GM19238 (cell line): ENCODE data around the gene MBOAT1.
"Not testable (repeated sequence)": the region's sequence is repeated elsewhere in the genome, so short reads cannot be mapped to it uniquely, and the experiment has no call there.

ENCODE experiments used
- DNase-seq: peaks from one replicate; pipeline ENCODE4 v3.0.0; 2011; ENCODE audit warnings: low spot score; ENCODE audit not compliant: insufficient read length

The MBOAT1 gene, protein sequence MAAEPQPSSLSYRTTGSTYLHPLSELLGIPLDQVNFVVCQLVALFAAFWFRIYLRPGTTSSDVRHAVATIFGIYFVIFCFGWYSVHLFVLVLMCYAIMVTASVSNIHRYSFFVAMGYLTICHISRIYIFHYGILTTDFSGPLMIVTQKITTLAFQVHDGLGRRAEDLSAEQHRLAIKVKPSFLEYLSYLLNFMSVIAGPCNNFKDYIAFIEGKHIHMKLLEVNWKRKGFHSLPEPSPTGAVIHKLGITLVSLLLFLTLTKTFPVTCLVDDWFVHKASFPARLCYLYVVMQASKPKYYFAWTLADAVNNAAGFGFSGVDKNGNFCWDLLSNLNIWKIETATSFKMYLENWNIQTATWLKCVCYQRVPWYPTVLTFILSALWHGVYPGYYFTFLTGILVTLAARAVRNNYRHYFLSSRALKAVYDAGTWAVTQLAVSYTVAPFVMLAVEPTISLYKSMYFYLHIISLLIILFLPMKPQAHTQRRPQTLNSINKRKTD

DNA sequence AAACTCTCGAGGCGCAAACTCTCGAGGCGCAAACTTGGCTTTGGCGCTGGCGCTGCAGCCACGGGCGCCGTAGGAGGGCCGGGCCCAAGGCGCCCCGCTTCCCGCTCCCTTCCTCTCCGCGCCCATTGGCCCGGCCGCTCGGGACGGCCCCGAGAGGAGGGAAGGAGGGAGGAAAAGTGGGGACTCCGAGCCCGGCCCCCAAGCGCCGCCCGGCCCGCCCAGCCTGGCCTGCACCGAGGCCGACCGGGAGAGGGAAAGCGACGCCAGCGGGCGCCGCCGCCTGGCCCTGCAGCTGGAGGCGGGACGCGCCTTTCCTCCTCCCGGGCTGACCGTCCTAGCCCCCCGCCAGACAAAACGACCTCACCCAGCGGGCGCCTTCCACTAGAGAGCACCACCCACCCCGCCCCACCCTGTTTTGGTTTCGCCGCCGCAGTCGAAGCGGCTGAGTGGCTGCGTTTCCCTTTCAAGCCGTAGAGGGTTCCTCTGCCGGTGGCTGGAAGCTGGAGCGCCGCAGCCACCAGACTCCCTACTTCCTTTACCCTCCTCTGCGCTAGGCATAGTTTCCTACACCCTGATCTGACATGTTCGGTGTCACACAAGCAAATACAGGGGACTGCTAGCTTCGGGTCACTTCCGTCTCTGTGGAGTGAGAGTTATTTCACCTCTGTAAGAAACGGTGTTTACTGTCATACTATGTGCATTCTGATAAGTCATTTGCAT, at the start of gene MBOAT1:
TSS of gene MBOAT1 (minus strand) at position 78 of the 720 bp plus-strand sequence. CDS start 235 bp downstream, outside the sequence.
- DNase-seq: peak; percentile 67

DNA sequence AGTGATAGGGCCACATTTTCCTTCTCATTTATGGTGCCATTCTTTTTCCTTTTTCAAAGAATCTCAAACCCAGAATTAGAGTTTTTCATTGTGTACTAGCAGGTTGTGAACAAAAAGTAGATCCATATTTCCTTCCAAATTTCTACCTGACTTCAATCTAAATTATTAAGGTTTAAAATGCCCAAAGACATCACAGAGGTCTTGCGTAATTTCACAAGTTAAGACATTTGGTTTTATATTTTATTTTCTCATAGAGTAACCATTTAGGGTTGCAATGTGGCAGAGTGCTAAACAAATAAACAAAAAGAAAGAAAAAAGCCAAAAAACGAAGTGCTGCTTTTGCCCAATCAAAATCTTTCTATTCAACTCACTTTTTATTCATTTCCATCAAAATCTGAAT, 49.4 kb upstream of the MBOAT1 start:
- no peak for DNase-seq

DNA sequence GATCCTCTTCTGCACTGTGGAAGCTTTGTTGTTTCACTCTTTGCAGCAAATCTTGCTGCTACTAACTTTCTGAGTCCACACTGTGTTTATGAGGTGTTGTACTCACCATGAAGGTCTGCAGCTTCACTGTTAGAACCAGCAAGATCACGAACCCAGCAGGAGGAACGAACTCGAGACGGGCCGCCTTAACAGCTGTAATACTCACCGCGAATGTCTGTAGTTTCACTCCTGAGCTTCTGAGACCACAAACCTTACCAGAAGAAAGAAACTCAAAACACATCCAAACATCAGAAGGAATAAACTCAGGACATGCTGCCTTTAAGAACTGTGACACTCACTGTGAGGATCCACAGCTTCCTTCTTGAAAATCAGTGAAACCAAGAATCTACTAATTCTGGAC, 48.1 kb upstream of the MBOAT1 start:
- no peak for DNase-seq

DNA sequence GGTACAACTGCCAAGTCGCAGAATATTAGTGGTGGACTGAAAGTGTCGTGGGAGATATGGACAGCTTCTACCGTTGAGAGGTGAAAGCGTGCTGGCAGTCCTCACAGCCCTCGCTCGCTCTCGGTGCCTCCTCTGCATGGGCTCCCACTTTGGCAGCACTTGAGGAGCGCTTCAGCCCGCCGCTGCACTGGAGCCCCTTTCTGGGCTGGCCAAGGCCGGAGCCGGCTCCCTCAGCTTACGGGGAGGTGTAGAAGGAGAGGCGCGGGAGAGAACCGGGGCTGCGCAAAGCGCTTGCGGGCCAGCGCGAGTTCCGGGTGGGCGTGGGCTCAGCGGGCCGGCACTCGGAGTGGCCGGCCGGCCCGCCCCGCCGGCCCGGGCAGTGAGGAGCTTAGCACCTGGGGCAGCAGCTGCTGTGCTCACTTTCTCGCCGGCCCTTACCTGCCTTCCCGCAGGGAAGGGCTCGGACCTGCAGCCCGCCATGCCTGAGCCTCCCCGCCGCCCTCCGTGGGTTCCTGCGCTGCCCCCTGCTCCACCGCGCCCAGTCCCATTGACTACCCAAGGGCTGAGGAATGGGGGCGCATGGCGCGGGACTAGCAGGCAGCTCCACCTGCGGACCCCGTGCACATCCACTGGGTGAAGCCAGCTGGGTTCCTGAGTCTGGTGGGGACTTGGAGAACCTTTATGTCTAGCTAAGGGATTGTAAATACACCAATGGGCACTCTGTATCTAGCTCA, 47.2 kb upstream of the MBOAT1 start:
- no peak for DNase-seq

DNA sequence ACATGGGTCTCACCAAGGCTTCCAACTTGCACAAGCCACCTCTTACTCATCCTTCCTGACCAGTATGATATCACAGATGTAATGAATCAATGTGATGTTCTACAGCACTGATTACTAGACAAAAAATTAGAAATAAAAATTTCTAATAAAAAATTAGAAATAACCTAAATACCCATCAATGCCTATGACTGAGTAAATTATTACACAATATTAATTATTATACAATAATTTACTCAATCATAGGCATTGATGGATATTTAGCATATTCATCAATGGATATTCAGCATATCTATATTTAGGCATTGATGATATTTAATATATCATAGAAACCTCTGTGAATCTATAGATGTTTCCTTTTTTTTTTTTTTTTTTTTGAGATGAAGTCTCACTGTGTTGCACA, 43.2 kb upstream of the MBOAT1 start:
- no peak for DNase-seq

DNA sequence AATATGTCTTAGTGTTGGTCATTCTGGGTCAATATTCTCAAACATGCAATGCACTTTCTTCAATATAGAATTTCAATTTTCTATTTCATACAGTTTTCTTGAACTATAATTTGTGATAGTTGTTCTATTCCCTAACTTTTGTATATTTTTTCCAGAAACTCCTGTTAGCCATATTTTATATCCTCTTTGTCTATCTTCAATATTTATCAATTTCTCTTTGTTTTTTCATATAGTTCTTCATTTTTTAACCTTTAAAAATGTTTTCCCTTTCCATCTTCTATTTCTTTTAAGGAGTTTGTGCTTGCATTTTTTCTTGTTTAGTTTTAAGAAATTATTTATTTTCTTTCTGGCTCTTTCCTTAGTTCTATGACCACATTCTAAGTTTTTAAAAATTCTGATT, 42.0 kb upstream of the MBOAT1 start:
- no peak for DNase-seq

DNA sequence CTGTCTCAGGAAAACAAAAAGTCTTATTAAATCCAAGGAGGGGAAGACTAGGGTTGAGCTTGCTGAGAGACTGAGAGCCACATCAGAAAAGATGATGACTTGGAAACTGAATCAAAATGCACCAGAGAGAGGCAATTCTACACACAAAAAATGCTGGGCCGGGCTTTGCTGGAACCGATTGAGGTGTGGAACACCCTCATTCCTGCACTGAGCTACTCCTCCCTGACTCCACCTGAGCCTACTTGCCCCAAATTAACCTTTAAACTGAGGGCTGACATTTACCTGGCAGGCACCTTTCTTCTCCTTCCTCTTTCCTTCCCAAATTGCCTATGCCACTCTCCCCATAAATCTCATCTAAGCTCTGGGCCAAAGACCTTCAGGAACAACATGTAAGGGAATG, 40.8 kb upstream of the MBOAT1 start:
- DNase-seq: no peak

DNA sequence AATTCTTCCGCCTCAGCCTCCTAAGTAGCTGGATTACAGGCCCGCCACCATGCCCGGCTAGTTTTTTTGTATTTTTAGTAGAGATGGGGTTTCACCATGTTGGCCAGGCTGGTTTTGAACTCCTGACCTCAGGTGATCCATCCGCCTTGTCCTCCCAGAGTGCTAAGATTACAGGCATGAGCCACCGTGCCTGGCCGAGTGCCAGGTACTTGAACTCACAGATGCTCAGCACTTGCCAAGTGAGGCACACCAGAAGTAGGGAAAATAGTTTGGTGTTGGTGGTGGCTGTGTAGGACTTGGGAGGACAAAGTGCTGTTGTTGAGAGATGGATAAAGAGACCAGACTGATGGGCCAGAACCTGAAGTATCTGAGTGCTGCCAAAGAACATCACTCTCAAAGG, 40.0 kb upstream of the MBOAT1 start:
- no peak for DNase-seq

DNA sequence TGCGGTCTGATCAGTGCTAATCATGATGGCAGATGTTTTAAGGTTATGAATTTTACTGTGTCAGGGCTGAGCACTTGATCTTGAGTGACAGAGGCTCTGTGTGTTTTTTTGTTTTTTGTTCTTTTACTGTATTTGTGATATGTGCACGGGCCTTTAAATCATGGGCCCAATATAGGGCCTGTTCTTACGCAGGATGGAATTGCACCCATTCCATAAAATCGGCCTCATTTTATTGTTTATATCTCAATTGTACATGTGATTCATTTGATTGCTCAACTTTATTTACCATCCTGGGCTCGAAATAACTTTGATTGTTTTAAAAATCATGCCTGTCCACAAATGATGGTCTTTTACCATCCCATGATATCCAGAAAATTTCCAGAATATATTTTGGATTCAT, 39.3 kb upstream of the MBOAT1 start:
- no peak for DNase-seq

DNA sequence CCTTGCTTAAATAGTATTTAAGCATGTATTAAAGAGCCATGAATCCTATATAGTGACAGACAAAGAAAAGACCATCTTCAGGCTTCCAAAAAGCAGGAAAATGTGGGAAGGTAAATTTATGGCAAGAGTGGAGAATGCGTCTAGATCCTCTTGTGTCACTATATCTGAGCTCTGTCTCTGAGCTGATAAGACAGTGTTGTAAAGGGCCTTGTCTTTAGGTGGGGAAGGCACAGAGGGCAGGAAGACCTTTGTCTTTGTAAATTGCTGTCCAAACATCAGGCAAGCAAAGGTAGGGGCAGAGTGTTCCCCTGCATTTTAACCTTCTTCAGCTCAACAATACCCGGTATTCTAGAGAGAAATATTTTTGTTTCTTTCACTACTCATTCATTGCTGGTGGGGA, 33.9 kb upstream of the MBOAT1 start:
- no peak for DNase-seq

DNA sequence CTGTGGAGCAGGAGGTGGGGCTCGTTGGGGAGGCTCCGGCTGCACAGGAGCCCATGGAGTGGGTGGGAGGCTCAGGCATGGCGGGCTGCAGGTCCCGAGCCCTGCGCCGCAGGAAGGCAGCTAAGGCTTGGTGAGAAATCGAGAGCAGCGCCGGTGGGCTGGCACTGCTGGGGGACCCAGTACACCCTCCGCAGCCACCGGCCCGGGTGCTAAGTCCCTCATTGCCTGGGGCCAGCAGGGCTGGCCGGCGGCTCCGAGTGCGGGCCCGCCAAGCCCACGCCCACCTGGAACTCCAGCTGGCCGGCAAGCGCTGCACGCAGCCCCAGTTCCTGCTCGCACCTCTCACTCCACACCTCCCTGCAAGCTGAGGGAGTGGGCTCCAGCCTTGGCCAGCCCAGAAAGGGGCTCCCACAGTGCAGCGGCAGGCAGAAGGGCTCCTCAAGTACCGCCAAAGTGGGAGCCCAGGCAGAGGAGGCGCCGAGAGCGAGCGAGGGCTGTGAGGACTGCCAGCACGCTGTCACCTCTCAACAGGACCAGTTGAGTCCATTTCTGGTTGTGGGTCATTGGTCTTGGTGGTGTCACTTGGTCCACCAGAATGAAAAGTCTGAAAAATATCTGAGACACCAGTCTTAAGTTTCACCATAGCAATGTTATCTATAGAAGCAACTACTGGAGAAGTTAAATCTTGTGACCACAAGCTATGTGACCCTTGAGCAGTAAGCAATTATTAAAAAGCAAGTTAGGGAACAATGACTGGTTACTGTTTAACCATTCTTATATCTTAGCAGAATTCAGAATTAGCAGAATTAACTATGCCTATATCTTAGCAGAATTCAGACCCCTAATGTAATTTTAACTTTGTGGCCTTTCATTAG, 32.8 kb upstream of the MBOAT1 start:
- not testable (repeated sequence) for DNase-seq

DNA sequence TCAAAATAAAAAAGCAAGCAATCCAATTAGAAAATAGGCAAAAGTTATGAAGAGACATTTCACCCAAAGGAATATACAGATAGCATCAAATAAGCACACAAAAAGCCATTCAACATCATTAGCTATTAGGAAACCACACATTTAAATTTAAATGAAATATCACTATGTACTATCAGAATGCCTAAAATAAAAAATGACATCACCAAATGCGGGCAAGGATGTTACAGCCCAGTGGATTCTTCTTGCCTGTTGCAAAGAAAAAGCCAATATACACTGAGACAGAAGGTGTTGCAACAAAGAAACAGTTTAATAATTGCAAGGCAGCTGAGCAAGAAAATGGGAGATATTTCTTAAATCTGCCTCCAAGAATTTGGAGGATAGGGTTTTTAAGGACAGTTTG, 31.0 kb upstream of the MBOAT1 start:
- DNase-seq: no peak

DNA sequence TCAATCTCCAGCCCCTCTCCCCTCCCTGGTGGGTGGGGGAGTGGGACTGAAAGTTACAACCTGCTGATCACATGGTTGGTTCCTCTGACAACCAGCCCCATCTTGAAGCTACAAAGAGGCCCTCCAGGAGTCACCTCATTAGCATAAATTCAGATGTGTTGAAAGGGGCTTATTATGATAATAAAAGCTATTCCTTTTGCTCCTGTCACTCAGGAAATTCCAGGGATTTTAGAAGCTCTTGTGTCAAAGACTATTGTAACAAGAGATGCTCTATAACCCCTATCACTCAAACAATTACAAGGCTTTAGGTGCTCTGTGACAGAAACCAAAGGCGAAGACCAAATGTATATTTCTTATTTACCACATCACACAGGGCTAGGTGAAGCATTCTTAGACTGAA, 30.1 kb upstream of the MBOAT1 start:
- DNase-seq: no peak

DNA sequence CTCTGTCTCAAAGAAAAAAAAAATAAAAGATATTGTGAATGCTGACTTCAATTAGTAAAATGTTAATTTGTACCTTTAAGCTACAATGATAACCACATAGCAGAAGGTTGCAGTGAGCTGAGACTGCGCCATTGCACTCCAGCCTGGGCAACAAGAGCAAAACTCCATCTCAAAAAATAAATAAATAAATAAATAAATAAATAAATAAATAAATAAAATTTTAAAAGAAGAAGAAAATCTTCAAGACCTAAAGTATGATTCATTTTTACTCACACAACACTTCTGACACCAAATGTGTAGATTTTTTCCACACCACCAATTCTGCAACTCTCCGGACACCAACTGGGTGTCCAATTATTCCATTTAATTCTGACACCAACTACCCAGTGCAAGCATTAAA, 28.8 kb upstream of the MBOAT1 start:
- no peak for DNase-seq

DNA sequence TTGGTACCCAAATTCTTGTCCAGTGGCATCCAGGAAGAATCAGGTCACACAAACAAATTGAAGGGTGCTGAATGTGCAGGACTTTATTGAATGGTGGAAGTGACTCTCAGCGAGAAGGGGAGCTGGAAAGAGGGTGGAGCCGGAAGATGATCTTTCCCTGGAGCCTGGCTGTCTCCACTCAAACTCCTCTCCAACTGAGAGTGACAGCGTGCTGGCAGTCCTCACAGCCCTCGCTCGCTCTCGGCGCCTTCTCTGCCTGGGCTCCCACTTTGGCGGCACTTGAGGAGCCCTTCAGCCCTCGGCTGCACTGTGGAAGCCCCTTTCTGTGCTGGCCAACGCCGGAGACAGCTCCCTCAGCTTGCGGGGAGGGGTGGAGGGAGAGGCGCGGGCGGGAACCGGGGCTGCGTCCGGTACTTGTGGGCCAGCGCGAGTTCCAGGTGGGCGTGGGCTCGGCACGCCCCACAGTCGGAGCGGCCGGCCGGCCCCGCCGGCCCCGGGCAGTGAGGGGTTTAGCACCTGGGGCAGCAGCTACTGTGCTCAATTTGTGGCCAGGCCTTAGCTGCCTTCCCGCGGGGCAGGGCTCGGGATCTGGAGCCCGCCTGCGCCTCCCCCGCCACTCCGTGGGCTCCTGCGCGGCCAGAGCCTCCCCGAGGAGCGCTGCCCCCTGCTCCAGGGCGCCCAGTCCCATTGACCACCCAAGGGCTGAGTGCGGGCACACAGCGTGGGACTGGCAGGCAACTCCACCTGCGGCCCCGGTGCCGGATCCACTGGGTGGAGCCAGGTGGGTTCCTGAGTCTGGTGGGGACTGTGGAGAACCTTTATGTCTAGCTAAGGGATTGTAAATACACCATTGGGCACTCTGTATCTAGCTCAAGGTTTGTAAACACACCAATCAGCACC, 26.7 kb upstream of the MBOAT1 start:
- DNase-seq: no peak

DNA sequence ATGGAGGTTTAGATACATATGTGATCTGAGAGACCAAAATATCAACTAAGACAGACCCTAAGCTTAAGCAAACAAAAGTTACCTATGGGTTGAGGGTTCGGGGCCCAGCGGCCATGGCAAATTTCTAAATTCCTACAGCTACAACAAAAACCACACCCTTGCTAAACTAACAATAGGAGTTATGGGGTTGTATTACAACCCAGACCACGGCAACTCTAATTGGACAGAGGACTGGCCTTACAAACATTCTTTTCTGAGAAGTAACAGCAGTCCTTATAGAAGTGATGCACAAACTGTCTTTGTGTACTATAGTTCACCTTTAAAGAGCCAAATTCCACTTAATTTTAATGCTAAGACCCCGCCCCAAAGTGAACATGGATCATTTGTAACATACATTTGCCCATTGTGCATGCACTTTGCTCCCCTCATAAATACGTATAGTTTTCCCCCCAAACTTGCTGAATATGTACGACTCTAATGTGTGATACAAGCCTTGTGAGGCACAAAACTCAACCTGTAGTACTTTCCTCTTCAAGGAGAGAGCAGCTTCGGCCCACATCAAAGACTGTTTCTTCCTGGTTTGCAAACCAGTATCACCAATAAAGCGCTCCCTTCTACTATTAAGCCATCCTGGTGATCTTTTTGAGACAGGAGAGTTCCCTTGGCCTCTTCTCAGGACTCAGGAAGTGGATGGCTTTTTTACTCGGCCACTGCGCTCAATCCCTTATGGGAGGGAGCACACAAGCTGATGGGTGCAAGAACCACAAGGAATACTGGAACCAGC, 25.6 kb upstream of the MBOAT1 start:
- DNase-seq: no peak

DNA sequence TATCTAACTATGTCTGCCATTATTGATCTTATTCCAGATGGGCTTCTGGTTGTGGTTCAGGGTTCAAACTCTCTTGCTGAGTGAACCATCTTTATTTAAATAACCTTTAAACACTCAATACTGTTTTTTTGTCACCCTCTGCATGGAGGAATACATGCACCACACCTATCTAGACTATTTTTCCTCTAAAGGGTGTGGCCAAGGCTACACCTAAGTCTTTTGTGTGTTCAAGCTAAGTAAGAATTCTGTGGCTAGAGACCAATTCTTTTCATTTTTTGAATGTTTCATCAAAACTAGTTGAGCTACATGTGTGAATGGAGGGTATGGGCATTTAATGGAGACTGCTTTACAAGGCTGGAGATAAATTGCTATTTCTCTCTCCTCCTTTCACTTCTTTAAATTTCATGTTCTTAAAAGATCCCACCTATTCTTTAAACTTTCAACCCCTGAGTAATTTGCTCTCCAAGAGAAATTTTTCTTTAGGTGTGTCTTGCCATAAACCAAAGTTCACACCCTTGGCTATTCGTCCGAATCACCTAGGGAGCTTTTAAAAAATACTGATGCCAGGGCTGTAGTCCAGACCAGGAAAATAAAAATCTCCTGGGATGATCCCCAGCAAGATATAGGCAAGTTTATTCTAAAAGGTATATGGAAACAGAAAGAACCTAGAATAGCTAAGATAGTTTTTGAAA, 24.8 kb upstream of the MBOAT1 start:
- DNase-seq: no peak

DNA sequence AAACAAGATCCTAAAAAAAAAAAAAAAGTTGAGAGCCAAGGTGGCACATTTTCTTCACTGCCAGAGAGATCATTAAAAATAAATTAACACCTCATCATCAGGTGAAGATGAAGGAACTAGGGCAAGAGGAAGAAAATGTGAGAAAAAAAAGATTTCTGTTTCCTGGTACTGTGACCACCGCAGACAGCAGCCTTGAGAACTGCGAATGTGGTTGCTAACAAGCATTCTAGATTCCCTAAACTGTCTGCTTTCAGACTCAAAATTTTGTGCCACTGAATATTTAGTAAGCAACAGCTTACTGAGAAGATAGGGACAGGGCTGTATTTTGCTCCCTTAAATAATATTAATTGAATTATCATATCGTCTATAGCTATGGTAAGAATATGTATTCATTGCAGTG, 24.1 kb upstream of the MBOAT1 start:
- DNase-seq: no peak

DNA sequence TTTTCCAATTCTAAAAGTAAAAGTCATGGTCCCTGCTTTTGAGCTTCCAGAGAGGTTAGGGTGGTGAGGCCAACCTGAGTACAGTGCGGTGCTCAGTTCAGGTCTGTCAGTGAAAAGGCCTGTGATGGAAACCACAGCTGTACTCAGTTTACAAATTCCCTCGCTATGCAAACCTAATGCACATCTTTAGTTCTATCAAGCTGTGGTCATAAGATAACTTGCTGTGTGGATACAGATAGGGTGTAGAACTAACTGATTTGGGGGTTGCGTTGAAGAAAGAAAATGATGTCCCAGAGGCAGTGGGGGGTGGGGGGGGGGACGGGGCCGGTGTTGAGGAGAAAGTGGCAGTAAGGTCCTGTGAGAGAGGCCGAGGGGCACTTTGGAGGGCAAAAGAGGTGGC, 22.8 kb upstream of the MBOAT1 start:
- DNase-seq: no peak
